ENCODE data around the gene OR52B6.

OR52B6 gene

DNA sequence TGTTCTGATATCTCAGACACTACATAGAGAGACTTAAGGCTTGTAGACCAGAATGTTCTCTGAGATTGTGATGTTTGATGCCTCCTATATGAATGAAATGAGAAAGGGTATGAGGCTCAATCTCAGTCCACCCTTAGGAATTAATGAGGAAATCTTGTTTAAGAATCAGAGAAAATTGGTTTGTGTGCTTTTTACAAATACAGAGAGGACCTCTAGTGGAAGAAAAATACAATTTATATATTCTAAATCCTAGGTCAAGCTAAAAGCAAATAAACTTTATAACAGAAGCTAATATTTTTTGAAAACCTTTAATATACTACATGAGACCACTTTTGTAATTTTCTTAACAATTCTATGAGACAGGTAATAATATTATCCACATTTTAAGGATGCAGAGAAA, 27.3 kb upstream of the OR52B6 start:
- no peak overlapping the region for H3K27ac ChIP-seq (ENCODE audit: extremely low read depth, low read depth, low read length)
- H3K4me3 ChIP-seq (ENCODE audit: low read depth, low read length), result no peak overlapping the region
- ChIA-PET CTCF (interaction anchor here (0.8 kb wide), 1 partner anchor 77 kb away, joined by 5 read pairs; no protein-coding TSS in a partner anchor), POLR2A (no interaction called here)
- H3K36me3 ChIP-seq (ENCODE audit: control insufficient read depth in 2 of 2, insufficient read depth in 1 of 2, low read length in 2 of 2), result no peaks in the 10 kb centered on the region
- H3K9me3 ChIP-seq (ENCODE audit: control insufficient read depth, insufficient read depth, low read depth, low read length), result no peaks in the 10 kb centered on the region
- no peaks in the 10 kb centered on the region for H3K4me1 ChIP-seq (ENCODE audit: control insufficient read depth, insufficient read depth, low read length)
- TF ChIP-seq SP3 (tag by site-specific recombination; IDR thresholded peaks at IDR 0.05), result no peak
- TF ChIP-seq, protein P1, sequence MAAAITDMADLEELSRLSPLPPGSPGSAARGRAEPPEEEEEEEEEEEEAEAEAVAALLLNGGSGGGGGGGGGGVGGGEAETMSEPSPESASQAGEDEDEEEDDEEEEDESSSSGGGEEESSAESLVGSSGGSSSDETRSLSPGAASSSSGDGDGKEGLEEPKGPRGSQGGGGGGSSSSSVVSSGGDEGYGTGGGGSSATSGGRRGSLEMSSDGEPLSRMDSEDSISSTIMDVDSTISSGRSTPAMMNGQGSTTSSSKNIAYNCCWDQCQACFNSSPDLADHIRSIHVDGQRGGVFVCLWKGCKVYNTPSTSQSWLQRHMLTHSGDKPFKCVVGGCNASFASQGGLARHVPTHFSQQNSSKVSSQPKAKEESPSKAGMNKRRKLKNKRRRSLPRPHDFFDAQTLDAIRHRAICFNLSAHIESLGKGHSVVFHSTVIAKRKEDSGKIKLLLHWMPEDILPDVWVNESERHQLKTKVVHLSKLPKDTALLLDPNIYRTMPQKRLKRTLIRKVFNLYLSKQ (tag by site-specific recombination; IDR thresholded peaks at IDR 0.05; ENCODE audit: borderline replicate concordance), result no peak
- TF ChIP-seq ZNF621 (tag by site-specific recombination; IDR thresholded peaks at IDR 0.05), result no peak
- no peak for TF ChIP-seq SP2 (tag by site-specific recombination; IDR thresholded peaks at IDR 0.05)
- TF ChIP-seq ZNF610 (tag by site-specific recombination; IDR thresholded peaks at IDR 0.05; ENCODE audit: borderline replicate concordance), result no peak
- TF ChIP-seq, protein P2, sequence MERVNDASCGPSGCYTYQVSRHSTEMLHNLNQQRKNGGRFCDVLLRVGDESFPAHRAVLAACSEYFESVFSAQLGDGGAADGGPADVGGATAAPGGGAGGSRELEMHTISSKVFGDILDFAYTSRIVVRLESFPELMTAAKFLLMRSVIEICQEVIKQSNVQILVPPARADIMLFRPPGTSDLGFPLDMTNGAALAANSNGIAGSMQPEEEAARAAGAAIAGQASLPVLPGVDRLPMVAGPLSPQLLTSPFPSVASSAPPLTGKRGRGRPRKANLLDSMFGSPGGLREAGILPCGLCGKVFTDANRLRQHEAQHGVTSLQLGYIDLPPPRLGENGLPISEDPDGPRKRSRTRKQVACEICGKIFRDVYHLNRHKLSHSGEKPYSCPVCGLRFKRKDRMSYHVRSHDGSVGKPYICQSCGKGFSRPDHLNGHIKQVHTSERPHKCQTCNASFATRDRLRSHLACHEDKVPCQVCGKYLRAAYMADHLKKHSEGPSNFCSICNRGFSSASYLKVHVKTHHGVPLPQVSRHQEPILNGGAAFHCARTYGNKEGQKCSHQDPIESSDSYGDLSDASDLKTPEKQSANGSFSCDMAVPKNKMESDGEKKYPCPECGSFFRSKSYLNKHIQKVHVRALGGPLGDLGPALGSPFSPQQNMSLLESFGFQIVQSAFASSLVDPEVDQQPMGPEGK (tag by site-specific recombination; IDR thresholded peaks at IDR 0.05), result no peak
- no peak for TF ChIP-seq ZNF549 (tag by site-specific recombination; IDR thresholded peaks at IDR 0.05)
- TF ChIP-seq, protein P3, sequence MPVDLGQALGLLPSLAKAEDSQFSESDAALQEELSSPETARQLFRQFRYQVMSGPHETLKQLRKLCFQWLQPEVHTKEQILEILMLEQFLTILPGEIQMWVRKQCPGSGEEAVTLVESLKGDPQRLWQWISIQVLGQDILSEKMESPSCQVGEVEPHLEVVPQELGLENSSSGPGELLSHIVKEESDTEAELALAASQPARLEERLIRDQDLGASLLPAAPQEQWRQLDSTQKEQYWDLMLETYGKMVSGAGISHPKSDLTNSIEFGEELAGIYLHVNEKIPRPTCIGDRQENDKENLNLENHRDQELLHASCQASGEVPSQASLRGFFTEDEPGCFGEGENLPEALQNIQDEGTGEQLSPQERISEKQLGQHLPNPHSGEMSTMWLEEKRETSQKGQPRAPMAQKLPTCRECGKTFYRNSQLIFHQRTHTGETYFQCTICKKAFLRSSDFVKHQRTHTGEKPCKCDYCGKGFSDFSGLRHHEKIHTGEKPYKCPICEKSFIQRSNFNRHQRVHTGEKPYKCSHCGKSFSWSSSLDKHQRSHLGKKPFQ (tag by site-specific recombination; IDR thresholded peaks at IDR 0.05), result no peak
- no peak for TF ChIP-seq ZNF37A (tag by site-specific recombination; IDR thresholded peaks at IDR 0.05)
- no peak for TF ChIP-seq ZBTB20 (tag by site-specific recombination; IDR thresholded peaks at IDR 0.05)
- no peak for TF ChIP-seq GLI4 (tag by site-specific recombination; IDR thresholded peaks at IDR 0.05)
- TF ChIP-seq YY1 (tag by site-specific recombination; IDR thresholded peaks at IDR 0.05), result no peak
- TF ChIP-seq KLF9 (tag by site-specific recombination; IDR thresholded peaks at IDR 0.05; ENCODE audit: low read depth), result no peak
- no peak for TF ChIP-seq TRIM28 (IDR thresholded peaks at IDR 0.05; ENCODE audit: borderline replicate concordance, low read length)
- no peak for TF ChIP-seq ZNF670 (tag by site-specific recombination; IDR thresholded peaks at IDR 0.05; ENCODE audit: low read depth)

DNA sequence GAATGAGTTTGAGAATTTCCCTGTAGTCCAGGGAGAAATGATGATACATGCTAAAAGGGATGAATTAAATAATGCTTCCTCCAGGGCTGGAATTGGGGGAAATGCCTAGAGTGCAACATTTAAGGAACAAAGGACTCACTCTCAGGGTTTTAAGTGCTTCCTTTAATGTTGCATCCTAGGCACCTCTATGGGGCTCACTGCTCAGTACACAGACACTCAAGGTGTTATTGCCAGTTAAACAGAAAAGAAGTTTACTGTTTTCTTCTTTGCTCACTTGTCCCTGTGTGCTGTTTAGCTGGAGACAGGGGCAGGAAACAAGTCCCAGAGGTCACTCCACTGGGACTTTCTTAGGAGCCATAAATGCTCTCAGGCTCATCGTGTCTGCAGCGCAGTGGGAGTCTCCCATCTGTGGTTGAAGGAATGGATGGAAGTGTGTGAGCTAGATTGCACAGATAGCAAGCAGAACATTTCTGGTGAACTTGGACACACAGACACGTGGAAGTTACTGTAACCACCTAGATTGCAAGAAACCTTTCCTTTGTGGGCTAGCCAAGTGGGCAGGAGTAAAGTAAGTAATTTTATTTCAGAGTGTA, 24.0 kb upstream of the OR52B6 start:
- ChIA-PET POLR2A (no interaction called here), CTCF (interaction anchor here (1.5 kb wide), 1 partner anchor 128 kb away, joined by 7 read pairs; the partner anchor contains the start of gene TRIM5)
- Histone ChIP-seq H3K27ac (ENCODE audit: extremely low read depth, low read depth, low read length) (no peak overlapping the region), H3K4me1 (ENCODE audit: control insufficient read depth, insufficient read depth, low read length) (no peaks in the 10 kb centered on the region), H3K9me3 (ENCODE audit: control insufficient read depth, insufficient read depth, low read depth, low read length) (no peaks in the 10 kb centered on the region), H3K36me3 (ENCODE audit: control insufficient read depth in 2 of 2, insufficient read depth in 1 of 2, low read length in 2 of 2) (no peaks in the 10 kb centered on the region), H3K4me3 (ENCODE audit: low read depth, low read length) (no peak overlapping the region)
- TF ChIP-seq, protein P4, sequence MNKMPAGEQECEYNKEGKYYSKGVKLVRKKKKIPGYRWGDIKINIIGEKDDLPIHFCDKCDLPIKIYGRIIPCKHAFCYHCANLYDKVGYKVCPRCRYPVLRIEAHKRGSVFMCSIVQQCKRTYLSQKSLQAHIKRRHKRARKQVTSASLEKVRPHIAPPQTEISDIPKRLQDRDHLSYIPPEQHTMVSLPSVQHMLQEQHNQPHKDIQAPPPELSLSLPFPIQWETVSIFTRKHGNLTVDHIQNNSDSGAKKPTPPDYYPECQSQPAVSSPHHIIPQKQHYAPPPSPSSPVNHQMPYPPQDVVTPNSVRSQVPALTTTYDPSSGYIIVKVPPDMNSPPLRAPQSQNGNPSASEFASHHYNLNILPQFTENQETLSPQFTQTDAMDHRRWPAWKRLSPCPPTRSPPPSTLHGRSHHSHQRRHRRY (tag by site-specific recombination; IDR thresholded peaks at IDR 0.05), result no peak
- TF ChIP-seq KLF10 (tag by site-specific recombination; IDR thresholded peaks at IDR 0.05) (no peak), ZNF24 (tag by site-specific recombination; IDR thresholded peaks at IDR 0.05) (no peak), BCL11A (tag by site-specific recombination; IDR thresholded peaks at IDR 0.05; ENCODE audit: low read depth) (no peak), ZNF404 (tag by site-specific recombination; IDR thresholded peaks at IDR 0.05) (no peak), ZNF548 (tag by site-specific recombination; IDR thresholded peaks at IDR 0.05) (no peak), ZNF174 (tag by site-specific recombination; IDR thresholded peaks at IDR 0.05) (no peak), ZNF292 (tag by site-specific recombination; IDR thresholded peaks at IDR 0.05; ENCODE audit: borderline replicate concordance, low read depth) (no peak), ZNF768 (tag by site-specific recombination; IDR thresholded peaks at IDR 0.05) (no peak), KLF1 (tag by site-specific recombination; IDR thresholded peaks at IDR 0.05) (no peak), ZNF529 (tag by site-specific recombination; IDR thresholded peaks at IDR 0.05; ENCODE audit: insufficient replicate concordance) (no peak), ZBTB20 (tag by site-specific recombination; IDR thresholded peaks at IDR 0.05) (no peak), HOXA7 (CRISPR knock-in tag; IDR thresholded peaks at IDR 0.05; ENCODE audit: borderline replicate concordance) (no peak)
- TF ChIP-seq, protein P5, sequence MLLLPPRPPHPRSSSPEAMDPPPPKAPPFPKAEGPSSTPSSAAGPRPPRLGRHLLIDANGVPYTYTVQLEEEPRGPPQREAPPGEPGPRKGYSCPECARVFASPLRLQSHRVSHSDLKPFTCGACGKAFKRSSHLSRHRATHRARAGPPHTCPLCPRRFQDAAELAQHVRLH (tag by site-specific recombination; IDR thresholded peaks at IDR 0.05), result no peak
- TF ChIP-seq, protein P6, sequence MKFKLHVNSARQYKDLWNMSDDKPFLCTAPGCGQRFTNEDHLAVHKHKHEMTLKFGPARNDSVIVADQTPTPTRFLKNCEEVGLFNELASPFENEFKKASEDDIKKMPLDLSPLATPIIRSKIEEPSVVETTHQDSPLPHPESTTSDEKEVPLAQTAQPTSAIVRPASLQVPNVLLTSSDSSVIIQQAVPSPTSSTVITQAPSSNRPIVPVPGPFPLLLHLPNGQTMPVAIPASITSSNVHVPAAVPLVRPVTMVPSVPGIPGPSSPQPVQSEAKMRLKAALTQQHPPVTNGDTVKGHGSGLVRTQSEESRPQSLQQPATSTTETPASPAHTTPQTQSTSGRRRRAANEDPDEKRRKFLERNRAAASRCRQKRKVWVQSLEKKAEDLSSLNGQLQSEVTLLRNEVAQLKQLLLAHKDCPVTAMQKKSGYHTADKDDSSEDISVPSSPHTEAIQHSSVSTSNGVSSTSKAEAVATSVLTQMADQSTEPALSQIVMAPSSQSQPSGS (tag by site-specific recombination; IDR thresholded peaks at IDR 0.05; ENCODE audit: low read depth), result no peak
